Spleen (tissue), 11 donors: ENCODE data around the gene PACSIN2. TPM values are rescaled to one million over a fixed set of nuclear protein-coding genes. Genes with fewer than 3 reads are reported as not detected.
A peak's percentile ranks its signal among the peaks of the same experiment; 100 is the strongest.

ENCODE experiments used
- DNase-seq: peaks from one replicate; pipeline ENCODE4 v3.0.0-alpha.2; 2020
- H3K27ac ChIP-seq, 8 donors: fragments of 200-600 bp; sonication (generic) in 7 of 8; 1 replicate in 4 of 8; 2 replicates in 4 of 8; pipeline versions ENCODE4 v1.5.0 to v1.8.0; 2016 to 2021; ENCODE audit warnings: inconsistent platforms in 4 of 8, mild to moderate bottlenecking in 4 of 8, moderate library complexity in 1 of 8
- H3K27me3 ChIP-seq, 7 donors: fragments of 200-600 bp; sonication (generic) in 6 of 7; replicated peaks in 1 of 7; 1 replicate in 4 of 7; 2 replicates in 3 of 7; pipeline versions ENCODE4 v1.5.0 to v1.8.0; 2016 to 2021; ENCODE audit warnings: inconsistent platforms in 3 of 7, mild to moderate bottlenecking in 1 of 7
- H3K36me3 ChIP-seq, 6 donors: fragments of 200-600 bp; sonication (generic) in 5 of 6; 1 replicate in 4 of 6; 2 replicates in 2 of 6; pipeline versions ENCODE4 v1.5.0 to v1.8.0; 2016 to 2021; ENCODE audit warnings: inconsistent platforms in 2 of 6
- H3K4me1 ChIP-seq, 6 donors: fragments of 200-600 bp; sonication (generic) in 5 of 6; 1 replicate in 3 of 6; 2 replicates in 3 of 6; pipeline versions ENCODE4 v1.5.0 to v1.8.0; 2016 to 2021; ENCODE audit warnings: inconsistent platforms in 3 of 6
- H3K4me3 ChIP-seq, 8 donors: fragments of 200-600 bp; sonication (generic) in 7 of 8; 1 replicate in 4 of 8; 2 replicates in 4 of 8; pipeline versions ENCODE4 v1.5.0 to v1.8.0; 2016 to 2021; ENCODE audit warnings: inconsistent platforms in 4 of 8, mild to moderate bottlenecking in 4 of 8, moderate library complexity in 2 of 8
- H3K9me3 ChIP-seq, 8 donors: fragments of 200-600 bp; sonication (generic) in 7 of 8; 1 replicate in 4 of 8; 2 replicates in 4 of 8; pipeline versions ENCODE4 v1.5.0 to v1.8.0; 2016 to 2021; ENCODE audit warnings: inconsistent platforms in 4 of 8
- POLR2A ChIP-seq, 3 donors: fragments of 450-650 bp; IDR thresholded peaks; one replicate each; pipeline ENCODE4 v1.5.1; 2017; ENCODE audit warnings: antibody characterized with exemption in 3 of 3, mild to moderate bottlenecking in 1 of 3
- POLR2AphosphoS5 ChIP-seq, 3 donors: sonication (generic); formaldehyde crosslinking; IDR thresholded peaks; one replicate each; pipeline ENCODE4 v1.5.1; 2017; ENCODE audit warnings: antibody characterized with exemption in 3 of 3
- WGBS, 5 donors: extraction: QIAGEN DNeasy Blood & Tissue Kit in 3 of 5; methylation state at CpG; one replicate each; pipeline versions ENCODE4 v1.1.5 to v1.1.7; 2013 to 2018; 5-methylcytosine and 5-hydroxymethylcytosine counted together
- intact Hi-C: fragments of 100-400 bp; cut with DNase I; formaldehyde crosslinking; loops from one replicate; pipeline ENCODE4 v1.15.0; 2023; ENCODE audit warnings: low total_unique reads
- polyA plus RNA-seq, 3 donors: library from polyadenylated mRNA; stranded (reverse); fragments of 200-250 nt; gene quantifications; one replicate each; pipeline ENCODE4 v1.2.1, GENCODE V29; 2013
- total RNA-seq, 7 donors: library from RNA; depleted of rRNA in 3 of 7; stranded (reverse); fragments of >200 nt in 3 of 7; fragmentation: NEBNext Ultra II Directional in 4 of 7; extraction: Animal tissue kit (Norgen Biotek cat#: 25700) in 4 of 7; gene quantifications; one replicate each; pipeline versions ENCODE4 v1.1.0 to v1.2.1, GENCODE V29; 2016 to 2021
- TF ChIP-seq, protein P1 (sequence below), 11 experiments: fragments of 200-600 bp in 7 of 11; fragments of 450-650 bp in 4 of 11; sonication (generic) in 4 of 11; IDR thresholded peaks in 8 of 11; conservative IDR thresholded peaks in 3 of 11; 1 replicate in 7 of 11; 2 replicates in 4 of 11; pipeline versions ENCODE4 v1.4.0 to v1.8.0; 2016 to 2021; ENCODE audit warnings: antibody characterized with exemption in 11 of 11, inconsistent platforms in 4 of 11, mild to moderate bottlenecking in 1 of 11
- donor health status: healthy with polysubstance abuse.
- donor health status: DM: no; HTN: no; CAD: no; lungs with moderate emphysema.
- donor health status: DM: no; HTN: no; CAD: no.
- donor health status: Bipolar disorder and iron deficiency.
- donor health status: healthy.
- donor health status: DM: no; HTN: no; CAD: no.
- donor health status: DM: yes; HTN: yes; CAD: no.

PACSIN2 gene
- total and polyA plus RNA-seq, 10 donors = 24.2 to 98.1 (median 64.2) TPM

DNA sequence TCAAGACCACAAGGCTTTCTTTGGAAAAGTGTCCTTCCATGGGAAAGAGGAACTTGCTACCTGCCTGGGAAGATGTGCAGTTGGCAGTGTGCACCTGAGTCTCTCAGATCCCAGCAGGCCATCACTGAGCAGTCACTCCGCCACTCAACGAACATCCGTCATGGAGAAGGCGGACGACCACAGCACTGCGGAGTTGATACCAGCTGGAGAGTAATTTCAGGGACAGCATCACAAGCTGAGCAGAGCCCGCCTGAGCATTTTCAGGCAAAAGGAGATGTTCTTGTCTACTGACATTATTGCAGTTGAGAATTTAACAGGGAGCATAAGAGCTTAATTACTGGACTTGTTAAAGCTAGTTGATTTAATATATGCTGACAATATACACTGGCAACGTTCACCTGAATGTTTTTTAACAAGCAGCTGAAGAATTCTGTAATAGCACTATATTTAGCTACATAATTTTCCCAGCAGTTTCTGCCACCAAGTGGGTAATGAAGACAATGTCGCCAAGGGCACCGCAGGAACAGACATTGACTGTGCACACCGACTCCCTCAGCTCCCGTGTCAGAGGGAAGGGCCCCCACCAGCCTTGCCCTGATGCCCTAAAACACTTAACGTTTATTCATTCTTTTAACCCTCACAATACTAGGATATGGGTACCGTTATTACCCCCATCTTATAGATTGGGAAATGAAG is 105.4 kb downstream of the PACSIN2 start:
- H3K36me3 ChIP-seq = peaks cover 0 to 59% (median 24%) of the 10 kb centered on the region in 6 donors
- DNase-seq = no peak
- H3K4me1 ChIP-seq = peaks cover 4 to 83% (median 46%) of the 10 kb centered on the region in 6 donors
- TF ChIP-seq POLR2AphosphoS5 (IDR thresholded peaks at IDR 0.05) = no peak
- TF ChIP-seq POLR2A (IDR thresholded peaks at IDR 0.05) = no peak
- TF ChIP-seq, protein P1, sequence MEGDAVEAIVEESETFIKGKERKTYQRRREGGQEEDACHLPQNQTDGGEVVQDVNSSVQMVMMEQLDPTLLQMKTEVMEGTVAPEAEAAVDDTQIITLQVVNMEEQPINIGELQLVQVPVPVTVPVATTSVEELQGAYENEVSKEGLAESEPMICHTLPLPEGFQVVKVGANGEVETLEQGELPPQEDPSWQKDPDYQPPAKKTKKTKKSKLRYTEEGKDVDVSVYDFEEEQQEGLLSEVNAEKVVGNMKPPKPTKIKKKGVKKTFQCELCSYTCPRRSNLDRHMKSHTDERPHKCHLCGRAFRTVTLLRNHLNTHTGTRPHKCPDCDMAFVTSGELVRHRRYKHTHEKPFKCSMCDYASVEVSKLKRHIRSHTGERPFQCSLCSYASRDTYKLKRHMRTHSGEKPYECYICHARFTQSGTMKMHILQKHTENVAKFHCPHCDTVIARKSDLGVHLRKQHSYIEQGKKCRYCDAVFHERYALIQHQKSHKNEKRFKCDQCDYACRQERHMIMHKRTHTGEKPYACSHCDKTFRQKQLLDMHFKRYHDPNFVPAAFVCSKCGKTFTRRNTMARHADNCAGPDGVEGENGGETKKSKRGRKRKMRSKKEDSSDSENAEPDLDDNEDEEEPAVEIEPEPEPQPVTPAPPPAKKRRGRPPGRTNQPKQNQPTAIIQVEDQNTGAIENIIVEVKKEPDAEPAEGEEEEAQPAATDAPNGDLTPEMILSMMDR (IDR thresholded peaks at IDR 0.05 in 8 of 11, conservative IDR thresholded peaks at IDR 0.05 in 3 of 11) = no peak
- intact Hi-C loops = no loop called here
- no peak overlapping the region for H3K4me3 ChIP-seq
- 89 to 95% (median 93%) methylated on average over 14 of the region's 14 CpGs for WGBS, 5 donors
- no peaks in the 10 kb centered on the region for H3K9me3 ChIP-seq
- H3K27me3 ChIP-seq = no peaks in the 10 kb centered on the region
- H3K27ac ChIP-seq = no peak overlapping the region

DNA sequence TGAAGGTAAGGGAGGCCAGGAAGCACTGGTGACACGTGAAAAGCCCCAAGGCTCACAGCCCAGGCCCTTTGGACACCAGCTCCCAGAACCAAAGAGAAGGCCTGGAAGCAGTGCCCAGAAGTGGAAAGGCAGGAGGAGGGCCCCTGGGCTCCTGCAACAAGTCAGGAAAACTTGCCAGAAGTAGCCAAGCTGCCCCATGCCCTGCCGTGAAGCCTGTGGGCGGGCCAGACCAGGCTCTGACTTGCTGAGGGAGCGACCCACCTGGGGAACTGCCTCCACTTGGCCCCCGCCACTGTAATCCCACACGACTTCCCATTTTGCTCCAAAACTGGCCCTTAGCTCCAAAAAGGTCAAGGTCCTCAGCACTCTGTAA is 106.6 kb downstream of the PACSIN2 start:
- intact Hi-C loops = no loop called here
- Histone ChIP-seq H3K4me3 (no peak overlapping the region), H3K27ac (peak overlapping the region in 1 of 8 donors; percentile 45), H3K27me3 (no peaks in the 10 kb centered on the region), H3K9me3 (no peaks in the 10 kb centered on the region), H3K36me3 (peaks cover 0 to 60% (median 24%) of the 10 kb centered on the region in 6 donors), H3K4me1 (peaks cover 4 to 78% (median 44%) of the 10 kb centered on the region in 6 donors)
- WGBS, 5 donors = 83 to 87% (median 85%) methylated on average over 5 to 6 of the region's 6 CpGs
- DNase-seq = no peak
- no peak for TF ChIP-seq POLR2AphosphoS5 (IDR thresholded peaks at IDR 0.05)
- no peak for TF ChIP-seq POLR2A (IDR thresholded peaks at IDR 0.05)
- TF ChIP-seq, protein P1 (IDR thresholded peaks at IDR 0.05 in 8 of 11, conservative IDR thresholded peaks at IDR 0.05 in 3 of 11) = no peak

DNA sequence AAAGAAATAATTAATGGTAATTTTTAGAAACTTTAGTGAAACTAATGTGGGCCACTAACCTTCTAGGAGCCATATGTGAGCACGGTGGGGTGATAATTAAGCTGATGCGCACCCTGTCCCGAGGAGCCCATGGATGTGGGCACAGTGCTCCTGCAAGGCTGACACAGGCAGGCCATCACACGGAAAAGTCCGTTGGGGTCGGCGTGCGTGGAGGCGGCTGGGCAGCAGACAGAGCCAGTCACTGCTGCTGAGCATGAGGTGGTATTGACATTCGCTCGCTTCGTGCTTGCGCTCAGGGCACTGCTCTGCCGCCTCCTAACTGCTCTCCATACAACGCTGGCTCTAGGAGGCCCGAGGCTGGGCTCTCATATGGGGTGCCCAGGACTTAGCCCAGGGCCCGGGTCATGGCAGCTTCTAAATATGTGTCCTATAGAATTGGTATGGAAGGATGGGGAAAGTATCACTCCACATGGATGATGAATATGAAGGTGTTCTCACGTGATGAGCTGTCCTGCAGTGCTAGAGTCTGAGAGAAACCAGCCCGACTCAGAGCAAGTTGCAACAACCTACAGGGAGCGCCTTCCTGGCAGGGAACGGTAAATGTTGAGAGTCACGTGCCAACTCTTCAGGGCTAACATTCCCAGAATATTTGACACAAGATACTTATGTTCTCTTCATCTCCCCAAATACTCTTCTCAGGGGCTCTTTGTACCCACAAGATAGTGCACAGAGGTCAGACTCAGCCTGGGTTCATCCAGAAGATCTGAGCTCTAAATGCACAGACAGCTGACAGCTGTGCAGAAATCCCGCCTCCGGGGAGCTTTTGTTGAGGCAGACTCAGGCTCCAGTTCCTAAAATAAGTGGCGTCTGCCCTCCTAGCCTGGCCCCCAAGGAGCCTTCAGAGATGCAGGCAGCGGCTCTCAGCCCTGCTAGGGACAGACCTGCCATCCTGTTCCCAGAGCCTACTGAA is 107.3 kb downstream of the PACSIN2 start:
- H3K27ac ChIP-seq = peak overlapping the region in 3 of 8 donors; percentile 17 to 45 (median 17)
- no peaks in the 10 kb centered on the region for H3K9me3 ChIP-seq
- peaks cover 4 to 73% (median 41%) of the 10 kb centered on the region in 6 donors for H3K4me1 ChIP-seq
- H3K36me3 ChIP-seq = peaks cover 0 to 67% (median 26%) of the 10 kb centered on the region in 6 donors
- no peaks in the 10 kb centered on the region for H3K27me3 ChIP-seq
- DNase-seq = no peak
- TF ChIP-seq, protein P1 (IDR thresholded peaks at IDR 0.05 in 8 of 11, conservative IDR thresholded peaks at IDR 0.05 in 3 of 11) = no peak
- TF ChIP-seq POLR2A (IDR thresholded peaks at IDR 0.05) (no peak), POLR2AphosphoS5 (IDR thresholded peaks at IDR 0.05) (peak in 1 of 3 donors; percentile 34)
- 87 to 95% (median 92%) methylated on average over 22 to 26 of the region's 26 CpGs for WGBS, 5 donors
- intact Hi-C loops = no loop called here
- H3K4me3 ChIP-seq = no peak overlapping the region
